H7 (cell line): ENCODE measurements around the gene SFXN3. TPM values are rescaled to one million over a fixed set of nuclear protein-coding genes. Genes with fewer than 3 reads are reported as not detected.

Experiments used
- DNase-seq: peaks from one replicate; pipeline ENCODE4 v3.0.0; 2012
- H3K27me3 ChIP-seq: 2 replicates; pipeline ENCODE4 v1.6.0; 2011; ENCODE audit warnings: mild to moderate bottlenecking, low read length; ENCODE audit not compliant: control insufficient read depth, insufficient read depth
- H3K36me3 ChIP-seq: replicated peaks from 2 replicates; pipeline ENCODE4 v1.5.1; 2011; ENCODE audit warnings: low read length; ENCODE audit not compliant: control insufficient read depth, insufficient read depth
- H3K4me3 ChIP-seq: 2 replicates; pipeline ENCODE4 v1.5.1; 2011; ENCODE audit warnings: low read depth, mild to moderate bottlenecking, control low read depth, low read length, moderate library complexity; ENCODE audit not compliant: insufficient read depth
- total RNA-seq: library from RNA; depleted of rRNA; stranded (reverse); fragments of >200 nt; shearing (Covaris generic); gene quantifications from 2 replicates; pipeline ENCODE4 v1.2.3, GENCODE V29; 2014

SFXN3 gene
- total RNA-seq, 1 experiment from 2014 or later, result 4.1 TPM

GRCh38 chr10:101006593-101007098, 24.4 kb upstream of the SFXN3 start:
- Histone ChIP-seq H3K27me3 (no peaks in the 10 kb centered on the region), H3K36me3 (peaks cover 14% of the 10 kb centered on the region), H3K4me3 (no peak overlapping the region)
- DNase-seq, result no peak

GRCh38 chr10:101007099-101007711, 23.8 kb upstream of the SFXN3 start:
- H3K27me3 ChIP-seq, result no peaks in the 10 kb centered on the region
- H3K36me3 ChIP-seq, result peaks cover 14% of the 10 kb centered on the region
- DNase-seq, result no peak
- H3K4me3 ChIP-seq, result no peak overlapping the region

DNA sequence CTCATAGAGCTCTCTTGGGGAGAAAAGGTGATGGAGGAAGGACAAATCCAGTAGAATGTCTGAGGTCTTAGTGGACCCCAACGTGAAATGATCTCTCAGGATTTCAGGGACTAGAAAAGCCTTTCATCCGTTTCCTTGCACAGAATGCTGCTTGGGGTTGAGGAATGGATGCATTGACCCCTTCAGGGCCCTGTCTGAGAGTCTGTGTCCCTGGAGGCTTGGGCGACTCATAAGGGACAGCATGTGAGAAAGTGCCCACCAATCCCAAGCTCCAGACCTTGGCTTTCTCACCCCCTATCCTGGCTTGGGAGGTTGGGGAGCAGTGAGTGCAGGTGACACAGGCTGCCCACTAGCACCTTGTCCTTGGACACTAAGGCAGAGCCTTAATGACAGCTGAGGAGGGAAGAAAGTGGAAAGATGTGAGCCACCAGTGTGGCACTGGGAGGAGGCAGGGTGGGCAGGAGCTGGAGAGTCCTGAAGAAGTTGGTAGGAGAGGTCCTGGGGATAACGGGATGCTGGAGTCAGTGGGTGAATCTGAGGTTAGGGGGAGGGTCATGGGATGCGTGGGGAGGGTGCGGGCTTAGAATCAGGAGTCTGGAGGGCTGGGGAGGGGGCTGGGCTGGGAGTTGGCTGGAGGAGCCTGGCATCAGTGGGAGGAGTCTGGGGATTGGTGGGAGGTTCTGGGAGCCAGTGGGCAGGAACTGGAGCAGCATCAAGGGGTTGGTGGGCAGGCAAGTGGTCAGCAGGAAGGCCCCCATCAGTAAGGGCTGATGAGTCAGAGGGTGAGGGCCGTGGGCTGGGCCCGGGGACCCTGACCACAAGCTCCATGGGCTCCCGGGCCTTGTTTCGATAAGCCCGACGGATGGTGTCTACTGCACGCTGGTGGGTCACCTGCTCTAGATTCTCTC, 22.9 kb upstream of the SFXN3 start:
- peak; percentile 72 for DNase-seq
- H3K36me3 ChIP-seq, result peaks cover 7% of the 10 kb centered on the region
- no peak overlapping the region for H3K4me3 ChIP-seq
- H3K27me3 ChIP-seq, result no peaks in the 10 kb centered on the region

DNA sequence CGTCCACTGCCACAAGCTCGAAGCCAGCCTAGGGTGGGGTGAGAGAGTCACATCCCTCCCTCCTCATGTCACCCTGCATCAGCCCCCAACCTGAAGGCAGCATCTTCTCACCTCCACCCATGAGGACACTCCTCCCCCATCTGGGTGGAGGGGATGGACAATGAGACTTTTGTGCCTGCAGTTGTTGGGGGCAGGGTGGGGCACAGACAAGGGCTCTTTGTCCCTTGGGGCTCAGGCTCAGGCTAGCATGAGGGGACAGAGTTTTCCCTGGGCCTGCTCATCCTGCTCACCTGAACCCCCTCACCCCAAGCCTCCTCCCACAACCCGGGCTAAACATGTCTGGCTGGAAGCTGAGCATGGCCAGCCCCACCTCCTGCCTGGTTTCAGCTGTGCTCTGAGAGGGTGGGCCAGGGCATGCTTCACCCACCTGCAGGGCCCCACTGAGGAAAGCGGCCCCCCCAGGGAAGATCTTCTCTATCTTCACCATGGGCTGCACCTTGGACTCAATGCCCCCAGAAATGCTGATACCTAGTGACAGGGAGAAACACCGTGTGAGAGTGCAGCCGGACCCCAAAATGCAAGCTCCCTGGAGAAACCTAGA, 22.1 kb upstream of the SFXN3 start:
- no peak for DNase-seq
- peaks cover 6% of the 10 kb centered on the region for H3K36me3 ChIP-seq
- H3K4me3 ChIP-seq, result no peak overlapping the region
- H3K27me3 ChIP-seq, result no peaks in the 10 kb centered on the region

GRCh38 chr10:101010329-101010728, 20.7 kb upstream of the SFXN3 start:
- Histone ChIP-seq H3K27me3 (peaks cover 2% of the 10 kb centered on the region), H3K4me3 (no peak overlapping the region), H3K36me3 (peaks cover 4% of the 10 kb centered on the region)
- peak; percentile 50 for DNase-seq

GRCh38 chr10:101011517-101012423, 19.3 kb upstream of the SFXN3 start:
- peak; percentile 89 for DNase-seq
- Histone ChIP-seq H3K27me3 (peaks cover 6% of the 10 kb centered on the region), H3K4me3 (no peak overlapping the region), H3K36me3 (no peaks in the 10 kb centered on the region; the same call in 1 of the 2 replicates)

DNA sequence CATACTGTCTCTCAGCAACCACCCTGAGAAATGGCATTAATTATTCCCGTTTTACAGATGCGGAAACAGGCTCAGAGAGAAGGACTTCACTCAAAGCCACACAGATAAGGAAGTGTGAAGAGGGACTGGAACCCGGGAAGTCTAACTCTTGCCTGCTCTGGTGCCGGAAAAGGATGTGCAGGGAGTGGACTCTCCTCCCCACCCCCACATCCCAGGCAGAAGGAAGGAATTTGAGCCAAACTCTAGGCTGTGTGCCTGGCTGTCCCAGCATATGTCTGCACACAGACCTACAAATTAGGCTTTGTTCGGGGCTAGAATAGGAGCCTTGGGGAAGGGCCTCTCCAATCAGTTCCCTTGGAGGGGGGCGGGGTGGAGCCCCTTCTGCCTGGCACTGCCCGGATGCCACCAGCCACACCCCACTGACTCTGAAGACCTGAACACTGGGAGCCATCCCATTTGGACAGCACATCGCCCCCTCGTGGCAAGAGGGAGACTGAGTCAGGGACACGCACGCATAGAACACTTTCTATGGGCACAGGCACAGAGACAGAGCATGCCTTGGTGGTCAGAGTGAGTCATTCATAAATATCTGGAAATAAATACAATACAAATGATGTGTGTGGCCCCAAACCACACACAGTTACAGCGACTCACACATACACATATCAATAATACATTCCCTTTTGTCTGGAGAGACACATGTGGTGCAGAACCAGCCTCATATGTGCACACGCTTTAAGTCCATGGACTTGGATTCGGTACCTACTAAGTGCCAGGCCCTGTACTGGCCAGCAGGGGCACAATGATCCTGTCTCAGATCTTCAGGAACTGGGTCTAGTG, 18.3 kb upstream of the SFXN3 start:
- Histone ChIP-seq H3K27me3 (peaks cover 14% of the 10 kb centered on the region), H3K36me3 (no peaks in the 10 kb centered on the region), H3K4me3 (no peak overlapping the region)
- DNase-seq, result peak; percentile 92

GRCh38 chr10:101013365-101013825, 17.6 kb upstream of the SFXN3 start:
- Histone ChIP-seq H3K27me3 (peaks cover 20% of the 10 kb centered on the region), H3K4me3 (no peak overlapping the region), H3K36me3 (no peaks in the 10 kb centered on the region)
- no peak for DNase-seq

GRCh38 chr10:101014230-101014884, 16.7 kb upstream of the SFXN3 start:
- H3K27me3 ChIP-seq, result peaks cover 30% of the 10 kb centered on the region
- peak; percentile 92 for DNase-seq
- no peak overlapping the region for H3K4me3 ChIP-seq
- H3K36me3 ChIP-seq, result no peaks in the 10 kb centered on the region

DNA sequence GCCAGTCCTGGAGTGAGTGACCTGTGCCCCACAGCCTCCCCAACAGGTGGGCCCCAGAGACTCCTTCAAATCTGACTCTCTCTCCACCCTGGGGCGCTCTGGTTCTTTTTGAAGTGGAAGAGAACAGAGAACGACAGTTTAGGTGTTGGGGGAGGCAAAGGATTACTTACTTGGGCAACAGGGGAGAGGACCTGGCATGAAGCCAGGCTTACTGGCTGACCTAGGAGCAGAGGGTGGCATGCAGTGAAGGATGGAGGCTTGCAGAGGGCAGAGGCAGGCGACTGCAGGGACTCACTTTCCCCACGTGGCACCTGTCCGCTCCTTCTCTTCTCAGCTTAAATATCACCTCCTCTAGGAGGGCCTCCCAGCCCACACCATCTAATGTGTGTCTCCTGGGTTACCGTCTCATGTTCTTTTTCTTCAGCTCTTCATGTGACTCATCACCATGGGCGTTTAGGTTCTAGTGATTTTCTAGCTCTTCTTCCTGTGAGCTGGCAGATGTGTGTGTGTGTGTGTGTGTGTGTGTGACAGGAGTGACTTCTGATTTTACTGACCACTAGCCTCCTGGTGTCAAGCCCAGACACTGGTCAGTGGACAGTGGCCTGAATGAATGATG, 16.0 kb upstream of the SFXN3 start:
- no peak for DNase-seq
- no peak overlapping the region for H3K4me3 ChIP-seq
- peaks cover 31% of the 10 kb centered on the region for H3K27me3 ChIP-seq
- H3K36me3 ChIP-seq, result no peaks in the 10 kb centered on the region

- no peak overlapping the region for H3K4me3 ChIP-seq
- DNase-seq, result peak; percentile 36
- H3K36me3 ChIP-seq, result no peaks in the 10 kb centered on the region
- H3K27me3 ChIP-seq, result peaks cover 31% of the 10 kb centered on the region
Observed at GRCh38 chr10:101015582-101015973, 15.5 kb upstream of the SFXN3 start.

DNA sequence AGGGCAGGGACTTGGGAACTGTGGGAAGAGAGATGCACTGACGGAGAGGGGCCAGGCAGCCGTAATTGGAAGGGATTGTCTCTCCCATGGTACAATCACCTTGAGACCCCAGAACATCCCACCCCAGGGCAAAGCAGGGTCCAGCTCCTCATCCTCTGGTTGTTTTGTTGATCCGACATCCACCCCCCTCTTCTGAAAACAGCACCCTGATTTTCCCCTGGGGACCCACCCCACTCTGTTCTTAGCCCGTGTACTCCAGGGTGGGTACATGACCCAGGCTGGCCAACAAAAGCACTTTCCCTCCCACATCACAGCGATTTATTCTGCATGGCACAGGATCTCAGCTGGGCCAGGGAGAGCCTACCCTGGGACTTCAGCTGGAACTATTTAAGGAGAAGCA, 14.2 kb upstream of the SFXN3 start:
- DNase-seq, result no peak
- no peak overlapping the region for H3K4me3 ChIP-seq
- H3K27me3 ChIP-seq, result peaks cover 34% of the 10 kb centered on the region

More for the DNA sequence above, 14.2 kb upstream of the SFXN3 start:
- H3K36me3 ChIP-seq, result no peaks in the 10 kb centered on the region
